CD14-positive monocyte (primary cell): Measurements from ENCODE around the gene OVOL3. TPM values are rescaled to one million over a fixed set of nuclear protein-coding genes. Genes with fewer than 3 reads are reported as not detected.

Source experiments
- DNase-seq, 3 donors: peaks; one replicate each; pipeline ENCODE4 v3.0.0-alpha.2; 2011 to 2022
- H2AFZ ChIP-seq: 2 replicates; pipeline ENCODE4 v1.6.0; 2012; ENCODE audit warnings: mild to moderate bottlenecking, low read depth, low read length, inconsistent platforms; ENCODE audit not compliant: insufficient read depth, poor library complexity, severe bottlenecking
- H3K27ac ChIP-seq, 2 donors: 1 replicate in 1 of 2; 2 replicates in 1 of 2; pipeline ENCODE4 v1.5.1; 2012 to 2013; ENCODE audit warnings: low read length in 2 of 2, control low read depth in 1 of 2, inconsistent platforms in 1 of 2, low read depth in 1 of 2, mild to moderate bottlenecking in 1 of 2
- H3K27me3 ChIP-seq, 2 donors: one replicate each; pipeline versions ENCODE4 v1.6.0 to v1.6.1; 2011 to 2013; ENCODE audit warnings: low read length in 2 of 2; ENCODE audit not compliant: control insufficient read depth in 2 of 2, insufficient read depth in 2 of 2
- H3K36me3 ChIP-seq, 2 donors: replicated peaks in 1 of 2; 1 replicate in 1 of 2; 2 replicates in 1 of 2; pipeline versions ENCODE4 v1.5.1 to v1.6.1; 2012 to 2013; ENCODE audit warnings: low read length in 2 of 2, control low read depth in 1 of 2, inconsistent platforms in 1 of 2, mild to moderate bottlenecking in 1 of 2; ENCODE audit not compliant: insufficient read depth in 2 of 2, control insufficient read depth in 1 of 2
- H3K4me1 ChIP-seq, 2 donors: 1 replicate in 1 of 2; 2 replicates in 1 of 2; pipeline versions ENCODE4 v1.5.1 to v1.6.1; 2012 to 2013; ENCODE audit warnings: low read length in 2 of 2, control low read depth in 1 of 2, inconsistent platforms in 1 of 2, mild to moderate bottlenecking in 1 of 2, moderate library complexity in 1 of 2; ENCODE audit not compliant: insufficient read depth in 2 of 2, control insufficient read depth in 1 of 2
- H3K4me2 ChIP-seq: replicated peaks from 2 replicates; pipeline ENCODE3; 2012; ENCODE audit warnings: low read length, moderate library complexity, mild to moderate bottlenecking; ENCODE audit not compliant: poor library complexity, severe bottlenecking; ENCODE audit errors: extremely low read depth
- H3K4me3 ChIP-seq, 3 experiments: fragments of 200-600 bp in 1 of 3; sonication (generic) in 1 of 3; replicated peaks in 1 of 3; 1 replicate in 2 of 3; 2 replicates in 1 of 3; pipeline ENCODE4 v1.5.1; 2011 to 2013; ENCODE audit warnings: low read length in 3 of 3, mild to moderate bottlenecking in 3 of 3, control low read depth in 2 of 3, low read depth in 2 of 3, inconsistent platforms in 1 of 3, moderate library complexity in 1 of 3
- H3K79me2 ChIP-seq: 2 replicates; pipeline ENCODE4 v1.6.0; 2012; ENCODE audit warnings: mild to moderate bottlenecking, control low read depth, inconsistent platforms, low read length, moderate library complexity; ENCODE audit not compliant: insufficient read depth
- H3K9ac ChIP-seq: 2 replicates; pipeline ENCODE4 v1.6.0; 2017; ENCODE audit warnings: low read length, mild to moderate bottlenecking; ENCODE audit not compliant: insufficient read depth, poor library complexity, severe bottlenecking
- H3K9me3 ChIP-seq, 2 donors: replicated peaks in 1 of 2; 1 replicate in 1 of 2; 2 replicates in 1 of 2; pipeline versions ENCODE4 v1.5.1 to v1.6.1; 2012 to 2013; ENCODE audit warnings: low read length in 2 of 2, control low read depth in 1 of 2; ENCODE audit not compliant: control insufficient read depth in 1 of 2, insufficient read depth in 1 of 2
- H4K20me1 ChIP-seq: 2 replicates; pipeline ENCODE4 v1.6.0; 2012; ENCODE audit warnings: mild to moderate bottlenecking, low read length, control low read depth, moderate library complexity; ENCODE audit not compliant: insufficient read depth
- H3K27ac Mint-ChIP-seq, 7 donors: one replicate each; pipeline ENCODE4 v1.8.0; 2020; ENCODE audit warnings: mild to moderate bottlenecking in 7 of 7, mixed read lengths in 7 of 7, moderate library complexity in 6 of 7, inconsistent platforms in 2 of 7
- H3K27me3 Mint-ChIP-seq, 3 donors: one replicate each; pipeline ENCODE4 v1.8.0; 2021 to 2022; ENCODE audit warnings: low read depth in 3 of 3, mild to moderate bottlenecking in 3 of 3, mixed read lengths in 3 of 3, moderate library complexity in 3 of 3, inconsistent platforms in 1 of 3
- H3K36me3 Mint-ChIP-seq, 2 donors: one replicate each; pipeline ENCODE4 v1.8.0; 2020; ENCODE audit warnings: mixed read lengths in 2 of 2, inconsistent platforms in 1 of 2, mild to moderate bottlenecking in 1 of 2
- H3K4me1 Mint-ChIP-seq: one replicate; pipeline ENCODE4 v1.8.0; 2020; ENCODE audit warnings: mild to moderate bottlenecking, mixed read lengths
- H3K4me3 Mint-ChIP-seq, 2 donors: one replicate each; pipeline ENCODE4 v1.8.0; 2020; ENCODE audit warnings: mild to moderate bottlenecking in 2 of 2, mixed read lengths in 2 of 2, moderate library complexity in 1 of 2
- H3K9me3 Mint-ChIP-seq, 7 donors: one replicate each; pipeline ENCODE4 v1.8.0; 2020 to 2022; ENCODE audit warnings: mixed read lengths in 7 of 7, mild to moderate bottlenecking in 6 of 7, moderate library complexity in 6 of 7, inconsistent platforms in 2 of 7
- CTCF ChIP-seq: fragments of 200-600 bp; IDR thresholded peaks from one replicate; pipeline ENCODE4 v1.8.0; 2022; ENCODE audit warnings: antibody characterized with exemption, mild to moderate bottlenecking
- WGBS: methylation state at CpG from one replicate; pipeline ENCODE4 v1.1.5; 2013; ENCODE audit warnings: missing lambda C conversion rate; ENCODE audit not compliant: insufficient coverage; 5-methylcytosine and 5-hydroxymethylcytosine counted together
- intact Hi-C, 2 donors: fragments of 100-400 bp; cut with micrococcal nuclease; formaldehyde crosslinking; loops; one replicate each; pipeline versions ENCODE4 v1.15.0 to v1.15.1; 2023
- polyA plus RNA-seq, 3 donors: library from polyadenylated mRNA; depleted of rRNA in 1 of 3; unstranded in 2 of 3; stranded (reverse) in 1 of 3; fragments of 300-500 nt in 2 of 3; fragments of >200 nt in 1 of 3; fragmentation: Illumina TruSeq in 2 of 3; gene quantifications; 1 replicate in 2 of 3; 2 replicates in 1 of 3; pipeline ENCODE4 v1.2.3, GENCODE V29; 2012 to 2021

OVOL3 gene
- polyA plus RNA-seq, 3 donors = not detected

GRCh38 chr19:36106991-36107390, 4.0 kb upstream of the OVOL3 start:
- H3K27ac Mint-ChIP-seq = no peak overlapping the region
- Histone ChIP-seq H3K27ac (no peak overlapping the region), H3K4me3 (no peak overlapping the region), H3K4me1 (no peaks in the 10 kb centered on the region), H3K9ac (no peak overlapping the region), H3K27me3 (no peaks in the 10 kb centered on the region), H3K4me2 (no peak overlapping the region), H3K9me3 (no peaks in the 10 kb centered on the region), H4K20me1 (no peaks in the 10 kb centered on the region), H2AFZ (no peak overlapping the region), H3K36me3 (peaks cover 27 to 41% of the 10 kb centered on the region in 2 donors), H3K79me2 (no peaks in the 10 kb centered on the region)
- H3K4me1 Mint-ChIP-seq = no peaks in the 10 kb centered on the region
- H3K36me3 Mint-ChIP-seq = peaks cover 21 to 42% of the 10 kb centered on the region in 2 donors
- WGBS = 91% methylated on average over 4 of the region's 5 CpGs
- no peak for DNase-seq
- H3K27me3 Mint-ChIP-seq = peaks cover 0 to 2% (median under 1%) of the 10 kb centered on the region in 3 donors
- H3K4me3 Mint-ChIP-seq = no peak overlapping the region
- no peaks in the 10 kb centered on the region for H3K9me3 Mint-ChIP-seq
- no peak for TF ChIP-seq CTCF
- intact Hi-C loops = no loop called here

GRCh38 chr19:36108684-36109083, 2.3 kb upstream of the OVOL3 start:
- no peaks in the 10 kb centered on the region for H3K9me3 Mint-ChIP-seq
- Histone ChIP-seq H3K79me2 (peaks cover 4% of the 10 kb centered on the region), H3K36me3 (peaks cover 20 to 39% of the 10 kb centered on the region in 2 donors), H3K4me1 (peaks cover 2 to 4% of the 10 kb centered on the region in 2 donors), H3K9ac (no peak overlapping the region), H3K27ac (no peak overlapping the region), H3K9me3 (no peaks in the 10 kb centered on the region), H4K20me1 (no peaks in the 10 kb centered on the region), H3K4me3 (no peak overlapping the region), H3K4me2 (no peak overlapping the region), H2AFZ (no peak overlapping the region), H3K27me3 (no peaks in the 10 kb centered on the region)
- H3K27me3 Mint-ChIP-seq = peaks cover 0 to 1% (median 0%) of the 10 kb centered on the region in 3 donors
- TF ChIP-seq CTCF = no peak
- H3K4me1 Mint-ChIP-seq = peaks cover 3% of the 10 kb centered on the region
- H3K27ac Mint-ChIP-seq = no peak overlapping the region
- intact Hi-C loops = no loop called here
- peaks cover 23 to 40% of the 10 kb centered on the region in 2 donors for H3K36me3 Mint-ChIP-seq
- DNase-seq = no peak
- H3K4me3 Mint-ChIP-seq = no peak overlapping the region
- 92% methylated on average over 2 of the region's 3 CpGs for WGBS
